DMS 273 treated with DMSO at 0.1 percent for 48 hours (cell line): Measurements from ENCODE around the gene TRIM13.
"Not testable (repeated sequence)": the region's sequence is repeated elsewhere in the genome, so short reads cannot be mapped to it uniquely, and the experiment has no call there.

ENCODE experiments used
- DNase-seq: peaks from one replicate; lab custom pipeline; 2025; lab: John Stamatoyannopoulos, UW

Gene TRIM13, protein sequence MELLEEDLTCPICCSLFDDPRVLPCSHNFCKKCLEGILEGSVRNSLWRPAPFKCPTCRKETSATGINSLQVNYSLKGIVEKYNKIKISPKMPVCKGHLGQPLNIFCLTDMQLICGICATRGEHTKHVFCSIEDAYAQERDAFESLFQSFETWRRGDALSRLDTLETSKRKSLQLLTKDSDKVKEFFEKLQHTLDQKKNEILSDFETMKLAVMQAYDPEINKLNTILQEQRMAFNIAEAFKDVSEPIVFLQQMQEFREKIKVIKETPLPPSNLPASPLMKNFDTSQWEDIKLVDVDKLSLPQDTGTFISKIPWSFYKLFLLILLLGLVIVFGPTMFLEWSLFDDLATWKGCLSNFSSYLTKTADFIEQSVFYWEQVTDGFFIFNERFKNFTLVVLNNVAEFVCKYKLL

DNA sequence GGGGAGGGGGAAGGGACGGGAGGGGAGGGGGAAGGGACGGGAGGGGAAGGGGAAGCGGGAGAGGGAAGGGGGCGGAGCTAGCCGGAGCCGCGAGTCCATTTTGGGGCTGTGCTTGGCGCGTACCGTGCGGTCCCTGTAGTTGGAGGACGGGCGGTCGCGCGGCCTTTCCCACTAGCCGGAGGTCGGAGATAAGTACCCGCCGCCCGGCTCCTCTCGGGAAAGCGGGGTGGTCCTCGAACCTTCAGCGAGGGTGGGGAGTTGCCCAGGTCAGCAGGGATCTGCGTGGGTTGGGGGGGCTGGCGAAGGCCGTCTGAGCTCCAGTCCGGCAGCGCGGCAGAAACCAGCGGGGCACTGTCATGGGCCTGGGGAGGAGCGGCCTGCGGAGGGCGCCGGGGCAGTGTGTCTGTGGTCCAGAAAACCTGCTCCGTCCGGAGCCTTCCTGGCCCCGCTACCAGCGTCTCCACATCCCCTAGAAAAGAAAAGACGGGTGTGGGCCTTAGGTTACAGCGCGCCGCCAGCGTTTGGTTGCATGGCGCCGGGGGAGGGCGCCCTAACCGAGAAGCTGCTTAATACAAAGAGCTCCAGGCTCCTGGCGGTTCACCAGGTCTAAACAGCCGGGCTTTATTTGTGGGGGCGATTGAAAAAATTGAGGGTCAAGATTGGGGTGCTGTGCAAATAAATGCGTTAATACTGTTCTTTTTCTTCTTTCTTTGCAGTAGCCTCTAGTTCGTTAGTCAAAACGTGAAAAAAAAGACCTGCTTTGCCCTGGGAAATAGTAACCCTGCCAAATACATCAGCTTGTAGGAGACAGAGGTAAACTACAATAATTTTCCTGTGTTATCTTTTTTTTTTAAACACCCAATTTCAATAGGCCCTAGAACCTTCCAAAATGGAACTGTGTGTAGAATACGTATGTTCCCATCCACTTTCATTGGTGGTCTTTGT lies at the start of gene TRIM13:
Gene TRIM13 (plus strand): TSS at position 92 of the 945 bp plus-strand sequence. CDS start 14,899 bp downstream, outside the sequence.
- DNase-seq: peak; percentile 40

- not testable (repeated sequence) for DNase-seq
Observed at GRCh38 chr13:49948777-49949270, 48.0 kb upstream of the TRIM13 start.

DNA sequence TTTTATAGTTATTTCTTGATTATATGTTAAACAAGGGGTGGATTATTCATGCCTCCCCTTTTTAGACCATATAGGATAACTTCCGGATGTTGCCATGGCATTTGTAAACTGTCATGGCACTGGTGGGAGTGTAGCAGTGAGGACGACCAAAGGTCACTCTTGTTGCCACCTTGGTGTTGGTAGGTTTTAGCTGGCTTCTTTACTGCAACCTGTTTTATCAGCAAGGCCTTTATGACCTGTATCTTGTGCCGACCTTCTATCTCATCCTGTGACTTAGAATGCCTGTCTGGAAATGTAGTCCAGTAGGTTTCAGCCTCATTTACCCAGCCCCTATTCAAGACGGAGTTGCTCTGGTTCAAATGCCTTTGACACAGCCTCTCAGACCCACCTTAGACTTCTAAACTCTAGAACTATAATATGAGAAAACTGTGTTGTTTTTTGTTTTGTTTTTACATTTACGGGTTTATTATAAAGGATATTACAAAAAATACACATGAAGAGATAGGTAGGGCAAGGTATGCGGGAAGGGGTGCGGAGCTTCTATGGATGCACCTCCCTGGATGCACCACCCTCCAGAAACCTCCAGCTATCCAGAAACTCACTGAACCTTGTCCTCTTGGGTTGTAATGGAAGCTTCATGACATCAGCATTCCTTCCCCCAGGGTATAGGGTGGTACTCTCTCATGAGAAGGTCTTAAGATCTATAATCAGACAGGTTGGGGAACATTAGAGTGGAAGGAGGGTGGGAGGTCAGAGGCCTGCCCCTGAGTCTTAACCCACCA lies 44.9 kb upstream of the TRIM13 start:
- no peak for DNase-seq

- no peak for DNase-seq
Observed at GRCh38 chr13:49953560-49953959, 43.3 kb upstream of the TRIM13 start.

- DNase-seq: no peak
Observed at GRCh38 chr13:49954674-49955455, 42.0 kb upstream of the TRIM13 start.

DNA sequence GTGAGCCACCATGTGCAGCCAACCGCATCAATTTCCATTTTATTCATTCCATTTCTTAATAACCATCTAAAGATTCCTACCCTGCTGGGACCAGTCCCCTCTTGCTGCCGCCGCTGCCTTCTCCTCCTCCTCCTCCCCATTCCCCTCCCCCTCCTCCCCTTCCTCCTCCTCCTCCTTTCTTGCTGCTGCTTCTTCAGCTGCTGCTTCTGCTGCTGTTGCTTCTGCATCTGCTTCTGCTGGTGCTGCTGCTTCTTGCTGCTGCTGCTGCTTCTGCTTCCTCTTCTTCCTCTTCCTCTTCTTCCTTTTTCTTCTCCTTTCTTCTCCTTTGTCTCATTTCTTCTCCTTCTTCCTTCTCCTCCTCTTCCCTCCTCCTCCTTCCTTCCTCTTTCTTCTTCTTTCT lies 40.7 kb upstream of the TRIM13 start:
- DNase-seq: no peak

DNA sequence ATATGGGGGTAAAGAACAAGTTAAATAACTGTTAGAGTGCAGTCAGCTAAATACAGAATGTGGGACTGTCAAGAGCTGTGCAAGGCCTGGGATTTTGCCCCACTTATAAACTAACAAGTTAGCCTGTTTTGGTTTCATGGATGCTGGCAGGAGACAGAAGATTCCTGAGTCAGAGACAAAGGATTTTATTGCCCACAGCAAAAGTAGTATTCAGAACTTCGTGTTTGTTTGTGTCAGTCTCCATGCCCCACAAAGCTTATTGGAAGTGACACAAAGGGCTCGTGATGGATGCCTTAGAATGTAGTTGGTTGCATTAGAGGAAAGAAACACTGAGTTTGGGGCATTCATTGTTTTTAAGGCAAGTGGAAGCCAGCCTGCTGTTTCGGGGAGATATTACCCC lies 38.5 kb upstream of the TRIM13 start:
- no peak for DNase-seq

GRCh38 chr13:49967456-49967855 lies 29.4 kb upstream of the TRIM13 start:
- DNase-seq: no peak

DNA sequence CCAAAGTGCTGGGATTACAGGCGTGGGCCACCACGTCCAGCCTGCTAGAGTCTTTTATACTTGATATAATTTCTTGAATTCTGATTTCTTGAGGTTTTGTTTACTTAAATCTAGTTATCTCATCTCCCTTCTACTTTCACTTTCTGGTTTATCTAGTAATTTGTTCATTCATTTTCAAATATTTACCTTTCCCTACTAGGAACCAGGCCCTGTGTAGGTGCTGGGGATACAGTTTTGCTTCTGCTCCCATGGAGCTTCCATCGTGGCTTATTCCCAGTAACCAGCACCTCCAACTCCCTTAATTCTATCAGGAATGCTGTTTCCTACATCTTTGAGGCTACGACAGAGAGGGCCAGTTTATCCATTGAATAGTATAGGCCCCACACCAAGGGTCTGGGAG lies 24.1 kb upstream of the TRIM13 start:
- DNase-seq: no peak

- no peak for DNase-seq
Observed at GRCh38 chr13:49975826-49976225, 21.0 kb upstream of the TRIM13 start.

GRCh38 chr13:49976314-49977258 lies 20.3 kb upstream of the TRIM13 start:
- DNase-seq: no peak

GRCh38 chr13:49977992-49978391 lies 18.9 kb upstream of the TRIM13 start:
- no peak for DNase-seq

DNA sequence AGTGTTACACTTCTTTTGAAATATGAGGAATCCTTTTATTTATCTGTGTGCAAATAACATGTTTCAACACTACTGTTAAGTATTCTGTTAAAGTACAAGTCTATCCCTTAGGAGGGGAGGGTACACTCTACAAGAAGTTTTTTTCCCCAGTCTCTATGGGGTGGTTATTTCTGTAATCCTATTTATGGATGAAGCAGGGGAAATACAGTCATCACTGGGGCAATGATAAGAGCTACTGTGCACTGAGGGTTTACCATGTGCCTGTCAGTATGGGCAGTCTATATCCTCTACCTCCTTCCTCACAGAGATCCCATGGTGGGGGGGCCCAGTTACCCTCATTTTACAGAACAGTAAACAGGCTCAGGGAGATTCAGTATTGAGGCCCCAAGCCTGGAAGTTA lies 16.6 kb upstream of the TRIM13 start:
- no peak for DNase-seq

GRCh38 chr13:49985129-49985528 lies 11.7 kb upstream of the TRIM13 start:
- no peak for DNase-seq

- no peak for DNase-seq
Observed at GRCh38 chr13:49986471-49986870, 10.4 kb upstream of the TRIM13 start.

DNA sequence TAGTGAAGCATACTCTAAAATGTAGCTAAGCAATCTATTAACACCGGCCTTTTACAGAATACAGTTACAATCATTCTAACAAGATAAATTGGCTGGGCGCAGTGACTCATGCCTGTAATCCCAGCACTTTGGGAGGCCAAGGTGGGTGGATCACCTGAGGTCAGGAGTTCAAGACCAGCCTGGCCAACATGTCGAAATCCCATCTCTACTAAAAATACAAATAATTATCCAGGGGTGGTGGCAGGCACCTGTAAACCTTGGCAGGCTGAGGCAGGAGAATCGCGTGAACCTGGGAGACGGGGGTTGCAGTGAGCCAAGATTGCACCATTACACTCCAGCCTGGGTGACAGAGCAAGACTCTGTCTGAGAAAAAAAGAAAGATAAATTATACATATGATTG lies 6.2 kb upstream of the TRIM13 start:
- not testable (repeated sequence) for DNase-seq

DNA sequence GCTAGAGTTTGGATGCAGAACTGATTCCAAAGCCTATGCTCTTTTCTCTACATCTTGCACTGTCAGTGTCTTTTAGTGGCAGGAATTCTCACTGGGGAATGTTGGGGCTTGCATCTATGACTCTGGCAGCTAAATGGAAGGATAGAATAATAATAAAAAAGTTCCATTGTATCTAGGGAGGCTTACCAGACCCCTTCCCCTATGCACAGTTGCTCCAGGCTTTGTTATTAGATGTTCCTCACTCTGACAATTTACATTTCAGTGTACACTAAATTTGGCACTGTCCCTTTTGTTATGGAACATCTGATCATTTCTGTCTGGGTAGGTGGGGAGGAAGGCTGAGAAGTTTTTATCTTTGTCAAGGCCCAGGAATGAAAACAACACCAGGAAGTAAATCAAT lies 3.7 kb upstream of the TRIM13 start:
- DNase-seq: no peak

- DNase-seq: no peak
Observed at GRCh38 chr13:49993666-49994065, 3.2 kb upstream of the TRIM13 start.

- DNase-seq: no peak
Observed at GRCh38 chr13:49995625-49996101, 1.2 kb upstream of the TRIM13 start.
